Measurements from ENCODE around the gene RBM4. TPM values are rescaled to one million over a fixed set of nuclear protein-coding genes. Genes with fewer than 3 reads are reported as not detected.

RBM4 gene
- polyA plus RNA-seq, 2 of the 4 experiments (the other 2 are of a cell fraction): 171 to 264 TPM

DNA sequence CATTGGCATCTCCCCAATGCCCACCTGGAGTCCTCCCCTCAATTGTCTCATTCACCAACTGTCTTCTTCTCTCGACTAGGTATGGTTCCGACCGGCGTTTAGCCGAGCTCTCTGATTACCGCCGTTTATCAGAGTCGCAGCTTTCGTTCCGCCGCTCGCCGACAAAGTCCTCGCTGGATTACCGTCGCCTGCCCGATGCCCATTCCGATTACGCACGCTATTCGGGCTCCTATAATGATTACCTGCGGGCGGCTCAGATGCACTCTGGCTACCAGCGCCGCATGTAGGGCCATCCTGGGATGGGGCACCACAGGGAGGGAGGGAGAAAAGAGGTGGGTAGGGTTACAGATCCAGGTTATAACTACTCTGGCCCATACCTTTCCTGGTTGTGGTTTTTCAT lies 12.1 kb upstream of the RBM4 start:
- DNase-seq (ENCODE audit: low read depth in 1 of 2, low spot score in 1 of 2): no peak
- no peak for ATAC-seq
- ChIA-PET CTCF (interaction anchor here (1.9 kb wide), 1 partner anchor 27 kb away, joined by 4 read pairs; no protein-coding TSS in a partner anchor), POLR2A (interaction anchor here (1.2 to 2.6 kb wide), 2 partner anchors 10 to 12 kb away, joined by 4 to 12 read pairs; partner anchors contain the start of genes RBM14 and RBM4)
- H3K4me1 ChIP-seq: peaks cover 7% of the 10 kb centered on the region; the same call in 2 of the 3 replicates
- no peak for FAIRE-seq
- TF ChIP-seq EP300 (IDR thresholded peaks at IDR 0.05) (no peak), CEBPB (IDR thresholded peaks at IDR 0.05) (no peak), BHLHE40 (IDR thresholded peaks at IDR 0.05; ENCODE audit: low read depth, low read length) (no peak), TP53 (CRISPR knock-in tag; IDR thresholded peaks at IDR 0.05) (no peak)
- TF ChIP-seq, protein P1, sequence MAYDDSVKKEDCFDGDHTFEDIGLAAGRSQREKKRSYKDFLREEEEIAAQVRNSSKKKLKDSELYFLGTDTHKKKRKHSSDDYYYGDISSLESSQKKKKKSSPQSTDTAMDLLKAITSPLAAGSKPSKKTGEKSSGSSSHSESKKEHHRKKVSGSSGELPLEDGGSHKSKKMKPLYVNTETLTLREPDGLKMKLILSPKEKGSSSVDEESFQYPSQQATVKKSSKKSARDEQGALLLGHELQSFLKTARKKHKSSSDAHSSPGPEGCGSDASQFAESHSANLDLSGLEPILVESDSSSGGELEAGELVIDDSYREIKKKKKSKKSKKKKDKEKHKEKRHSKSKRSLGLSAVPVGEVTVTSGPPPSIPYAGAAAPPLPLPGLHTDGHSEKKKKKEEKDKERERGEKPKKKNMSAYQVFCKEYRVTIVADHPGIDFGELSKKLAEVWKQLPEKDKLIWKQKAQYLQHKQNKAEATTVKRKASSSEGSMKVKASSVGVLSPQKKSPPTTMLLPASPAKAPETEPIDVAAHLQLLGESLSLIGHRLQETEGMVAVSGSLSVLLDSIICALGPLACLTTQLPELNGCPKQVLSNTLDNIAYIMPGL (CRISPR knock-in tag; IDR thresholded peaks at IDR 0.05; ENCODE audit: borderline replicate concordance): no peak
- TF ChIP-seq, protein P2, sequence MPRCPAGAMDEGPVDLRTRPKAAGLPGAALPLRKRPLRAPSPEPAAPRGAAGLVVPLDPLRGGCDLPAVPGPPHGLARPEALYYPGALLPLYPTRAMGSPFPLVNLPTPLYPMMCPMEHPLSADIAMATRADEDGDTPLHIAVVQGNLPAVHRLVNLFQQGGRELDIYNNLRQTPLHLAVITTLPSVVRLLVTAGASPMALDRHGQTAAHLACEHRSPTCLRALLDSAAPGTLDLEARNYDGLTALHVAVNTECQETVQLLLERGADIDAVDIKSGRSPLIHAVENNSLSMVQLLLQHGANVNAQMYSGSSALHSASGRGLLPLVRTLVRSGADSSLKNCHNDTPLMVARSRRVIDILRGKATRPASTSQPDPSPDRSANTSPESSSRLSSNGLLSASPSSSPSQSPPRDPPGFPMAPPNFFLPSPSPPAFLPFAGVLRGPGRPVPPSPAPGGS (IDR thresholded peaks at IDR 0.05): no peak
- TF ChIP-seq, protein P3, sequence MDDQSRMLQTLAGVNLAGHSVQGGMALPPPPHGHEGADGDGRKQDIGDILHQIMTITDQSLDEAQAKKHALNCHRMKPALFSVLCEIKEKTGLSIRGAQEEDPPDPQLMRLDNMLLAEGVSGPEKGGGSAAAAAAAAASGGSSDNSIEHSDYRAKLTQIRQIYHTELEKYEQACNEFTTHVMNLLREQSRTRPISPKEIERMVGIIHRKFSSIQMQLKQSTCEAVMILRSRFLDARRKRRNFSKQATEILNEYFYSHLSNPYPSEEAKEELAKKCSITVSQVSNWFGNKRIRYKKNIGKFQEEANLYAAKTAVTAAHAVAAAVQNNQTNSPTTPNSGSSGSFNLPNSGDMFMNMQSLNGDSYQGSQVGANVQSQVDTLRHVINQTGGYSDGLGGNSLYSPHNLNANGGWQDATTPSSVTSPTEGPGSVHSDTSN (IDR thresholded peaks at IDR 0.05): no peak
- TF ChIP-seq, protein P4, sequence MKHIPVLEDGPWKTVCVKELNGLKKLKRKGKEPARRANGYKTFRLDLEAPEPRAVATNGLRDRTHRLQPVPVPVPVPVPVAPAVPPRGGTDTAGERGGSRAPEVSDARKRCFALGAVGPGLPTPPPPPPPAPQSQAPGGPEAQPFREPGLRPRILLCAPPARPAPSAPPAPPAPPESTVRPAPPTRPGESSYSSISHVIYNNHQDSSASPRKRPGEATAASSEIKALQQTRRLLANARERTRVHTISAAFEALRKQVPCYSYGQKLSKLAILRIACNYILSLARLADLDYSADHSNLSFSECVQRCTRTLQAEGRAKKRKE (CRISPR knock-in tag; IDR thresholded peaks at IDR 0.05; ENCODE audit: low read depth): no peak
- no peak overlapping the region for H3K4me3 ChIP-seq
- no peaks in the 10 kb centered on the region for H3K9me3 ChIP-seq
- no peak overlapping the region for H3K27ac ChIP-seq
- H3K4me2 ChIP-seq: no peak overlapping the region
- 96% methylated on average over 25 of the region's 25 CpGs for WGBS (ENCODE audit: missing lambda C conversion rate)

DNA sequence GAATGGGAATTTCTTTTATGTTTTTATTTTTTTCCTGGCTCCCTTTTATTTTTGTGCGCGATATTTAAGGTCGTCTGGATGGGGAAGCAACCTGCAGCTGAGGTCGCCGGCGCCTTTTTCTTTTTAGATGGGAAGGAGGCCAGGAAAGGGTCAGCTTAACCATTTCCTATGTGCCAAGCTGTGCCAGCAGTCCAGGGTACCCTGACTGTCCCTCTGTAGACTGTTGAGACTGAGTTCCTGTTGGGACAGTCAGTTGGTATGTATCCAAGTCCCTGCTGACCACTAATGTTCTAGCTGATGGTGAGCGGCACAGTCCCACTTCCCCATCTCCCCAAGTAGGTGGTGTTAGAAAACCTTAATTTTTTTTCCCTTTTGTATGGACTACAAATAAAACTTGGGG lies 11.6 kb upstream of the RBM4 start:
- ChIA-PET POLR2A (interaction anchor here (1.2 to 2.6 kb wide), 2 partner anchors 10 to 11 kb away, joined by 4 to 12 read pairs; partner anchors contain the start of genes RBM14 and RBM4), CTCF (interaction anchor here (0.8 to 2.5 kb wide), 4 partner anchors 10 to 196 kb away, joined by 3 to 7 read pairs (median 4); partner anchors contain the start of gene RBM14)
- FAIRE-seq (no peak), ATAC-seq (no peak), DNase-seq (ENCODE audit: low read depth in 1 of 2, low spot score in 1 of 2) (no peak)
- H3K27ac ChIP-seq: no peak overlapping the region
- H3K4me2 ChIP-seq: no peak overlapping the region
- H3K4me3 ChIP-seq: no peak overlapping the region
- TF ChIP-seq ZSCAN20 (CRISPR knock-in tag; IDR thresholded peaks at IDR 0.05) (no peak), POLR2AphosphoS2 (conservative IDR thresholded peaks at IDR 0.05; ENCODE audit: low read length) (0 out of 2 replicates have a peak, but pooled peaks have one; percentile 9)
- 0 out of 3 replicates have a peak, but pooled peaks cover 5% of the 10 kb centered on the region for H3K4me1 ChIP-seq
- H3K9me3 ChIP-seq: no peaks in the 10 kb centered on the region
- 96% methylated on average over 7 of the region's 7 CpGs for WGBS (ENCODE audit: missing lambda C conversion rate)

DNA sequence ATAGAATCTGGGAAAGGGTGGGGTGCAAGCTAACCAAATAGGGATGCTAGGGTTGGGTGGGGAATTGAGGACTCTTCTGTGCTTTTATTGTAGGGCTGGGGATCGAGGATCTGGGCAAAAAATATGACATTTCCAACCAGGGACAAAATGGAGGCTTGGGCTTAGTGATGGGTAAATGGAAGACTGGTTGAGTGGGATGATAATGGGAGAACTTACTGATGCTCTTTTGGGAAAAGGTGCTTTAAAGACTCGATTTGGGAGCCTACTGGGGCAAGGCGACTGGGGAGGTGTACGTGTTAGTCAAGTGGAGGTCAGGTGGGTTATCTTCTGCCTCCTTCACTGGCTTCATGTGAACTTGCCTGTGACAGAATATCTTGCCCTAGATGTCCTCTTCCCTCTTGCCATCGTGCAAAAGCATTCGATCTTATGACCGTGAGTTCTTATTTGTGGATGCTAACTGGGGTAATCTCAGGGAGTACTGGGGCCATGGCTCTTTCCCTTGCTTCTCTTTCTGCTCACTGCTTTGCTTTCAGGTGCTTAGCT lies 10.4 kb upstream of the RBM4 start:
- no peak for FAIRE-seq
- ChIA-PET CTCF (interaction anchor here (1.2 to 2.5 kb wide), 4 partner anchors 10 to 198 kb away, joined by 3 to 7 read pairs (median 4); partner anchors contain the start of genes RBM14 and RBM4), POLR2A (interaction anchor here (1.4 to 2.6 kb wide), 2 partner anchors 10 to 12 kb away, joined by 6 to 12 read pairs; partner anchors contain the start of genes RBM14 and RBM4)
- Histone ChIP-seq H3K4me2 (no peak overlapping the region), H3K4me1 (0 out of 3 replicates have a peak, but pooled peaks cover under 1% of the 10 kb centered on the region), H3K9me3 (no peaks in the 10 kb centered on the region), H3K4me3 (no peak overlapping the region), H3K27ac (no peak overlapping the region)
- DNase-seq (ENCODE audit: low read depth in 1 of 2, low spot score in 1 of 2): no peak
- WGBS (ENCODE audit: missing lambda C conversion rate): 91% methylated on average over 7 of the region's 7 CpGs
- no peak for ATAC-seq
- TF ChIP-seq NPAS2 (CRISPR knock-in tag; IDR thresholded peaks at IDR 0.05; ENCODE audit: borderline replicate concordance) (no peak), FOXS1 (CRISPR knock-in tag; IDR thresholded peaks at IDR 0.05) (no peak), SMC3 (IDR thresholded peaks at IDR 0.05) (no peak), CEBPB (IDR thresholded peaks at IDR 0.05) (no peak), POLR2A (IDR thresholded peaks at IDR 0.05; ENCODE audit: low read length) (no peak), KDM1A (IDR thresholded peaks at IDR 0.05; ENCODE audit: low read depth) (no peak), RFX5 (IDR thresholded peaks at IDR 0.05) (no peak), BHLHE40 (IDR thresholded peaks at IDR 0.05; ENCODE audit: low read depth, low read length) (no peak), ESRRA (IDR thresholded peaks at IDR 0.05; ENCODE audit: borderline replicate concordance, low read length) (no peak), GATA3 (IDR thresholded peaks at IDR 0.05; ENCODE audit: borderline replicate concordance) (no peak), NFE2L2 (conservative IDR thresholded peaks at IDR 0.05; ENCODE audit: low read length) (no peak), RAD21 (conservative IDR thresholded peaks at IDR 0.05 in 1 of 2, IDR thresholded peaks at IDR 0.05 in 1 of 2) (no peak), NR3C1 (IDR thresholded peaks at IDR 0.05) (no peak), CBX2 (IDR thresholded peaks at IDR 0.05; ENCODE audit: borderline replicate concordance, low read depth) (no peak)
- TF ChIP-seq, protein P5, sequence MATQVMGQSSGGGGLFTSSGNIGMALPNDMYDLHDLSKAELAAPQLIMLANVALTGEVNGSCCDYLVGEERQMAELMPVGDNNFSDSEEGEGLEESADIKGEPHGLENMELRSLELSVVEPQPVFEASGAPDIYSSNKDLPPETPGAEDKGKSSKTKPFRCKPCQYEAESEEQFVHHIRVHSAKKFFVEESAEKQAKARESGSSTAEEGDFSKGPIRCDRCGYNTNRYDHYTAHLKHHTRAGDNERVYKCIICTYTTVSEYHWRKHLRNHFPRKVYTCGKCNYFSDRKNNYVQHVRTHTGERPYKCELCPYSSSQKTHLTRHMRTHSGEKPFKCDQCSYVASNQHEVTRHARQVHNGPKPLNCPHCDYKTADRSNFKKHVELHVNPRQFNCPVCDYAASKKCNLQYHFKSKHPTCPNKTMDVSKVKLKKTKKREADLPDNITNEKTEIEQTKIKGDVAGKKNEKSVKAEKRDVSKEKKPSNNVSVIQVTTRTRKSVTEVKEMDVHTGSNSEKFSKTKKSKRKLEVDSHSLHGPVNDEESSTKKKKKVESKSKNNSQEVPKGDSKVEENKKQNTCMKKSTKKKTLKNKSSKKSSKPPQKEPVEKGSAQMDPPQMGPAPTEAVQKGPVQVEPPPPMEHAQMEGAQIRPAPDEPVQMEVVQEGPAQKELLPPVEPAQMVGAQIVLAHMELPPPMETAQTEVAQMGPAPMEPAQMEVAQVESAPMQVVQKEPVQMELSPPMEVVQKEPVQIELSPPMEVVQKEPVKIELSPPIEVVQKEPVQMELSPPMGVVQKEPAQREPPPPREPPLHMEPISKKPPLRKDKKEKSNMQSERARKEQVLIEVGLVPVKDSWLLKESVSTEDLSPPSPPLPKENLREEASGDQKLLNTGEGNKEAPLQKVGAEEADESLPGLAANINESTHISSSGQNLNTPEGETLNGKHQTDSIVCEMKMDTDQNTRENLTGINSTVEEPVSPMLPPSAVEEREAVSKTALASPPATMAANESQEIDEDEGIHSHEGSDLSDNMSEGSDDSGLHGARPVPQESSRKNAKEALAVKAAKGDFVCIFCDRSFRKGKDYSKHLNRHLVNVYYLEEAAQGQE (IDR thresholded peaks at IDR 0.05): no peak
- TF ChIP-seq, protein P6, sequence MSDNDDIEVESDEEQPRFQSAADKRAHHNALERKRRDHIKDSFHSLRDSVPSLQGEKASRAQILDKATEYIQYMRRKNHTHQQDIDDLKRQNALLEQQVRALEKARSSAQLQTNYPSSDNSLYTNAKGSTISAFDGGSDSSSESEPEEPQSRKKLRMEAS (IDR thresholded peaks at IDR 0.05): no peak
